Keratinocyte (primary cell): Measurements from ENCODE around the gene TMEM61. TPM values are rescaled to one million over a fixed set of nuclear protein-coding genes. Genes with fewer than 3 reads are reported as not detected.

Experiments used
- DNase-seq: peaks from one replicate; pipeline ENCODE4 v3.0.0-alpha.2; 2011; ENCODE audit warnings: low read depth, missing footprints, low spot score
- FAIRE-seq: peaks from 2 replicates; lab custom pipeline; 2011; peaks lifted over from hg19 to GRCh38; lab: Jason Lieb, UNC
- H2AFZ ChIP-seq: 2 replicates; pipeline ENCODE4 v1.6.0; 2012; ENCODE audit warnings: low read length, control low read depth, inconsistent platforms; ENCODE audit not compliant: control insufficient read depth
- H3K27ac ChIP-seq: 2 replicates; pipeline ENCODE4 v1.5.1; 2011; ENCODE audit warnings: low read length; ENCODE audit not compliant: control insufficient read depth, insufficient read depth
- H3K27me3 ChIP-seq: 3 replicates; pipeline ENCODE4 v1.6.0; 2011; ENCODE audit warnings: low read length; ENCODE audit not compliant: control insufficient read depth, insufficient read depth; ENCODE audit errors: extremely low read depth
- H3K36me3 ChIP-seq, 2 experiments: 2 replicates in 1 of 2; 3 replicates in 1 of 2; pipeline ENCODE4 v1.5.1; 2011; ENCODE audit warnings: low read length in 2 of 2, mild to moderate bottlenecking in 1 of 2; ENCODE audit not compliant: control insufficient read depth in 2 of 2, insufficient read depth in 2 of 2; ENCODE audit errors: extremely low read depth in 1 of 2
- H3K4me1 ChIP-seq: 3 replicates; pipeline ENCODE4 v1.5.1; 2011; ENCODE audit warnings: low read length; ENCODE audit not compliant: control insufficient read depth, insufficient read depth; ENCODE audit errors: extremely low read depth
- H3K4me2 ChIP-seq: 3 replicates; pipeline ENCODE4 v1.6.0; 2011; ENCODE audit warnings: low read depth, low read length; ENCODE audit not compliant: control insufficient read depth, insufficient read depth; ENCODE audit errors: extremely low read depth
- H3K4me3 ChIP-seq, 3 experiments: fragments of 200-600 bp in 1 of 3; sonication (generic) in 1 of 3; 2 replicates in 2 of 3; 3 replicates in 1 of 3; pipeline ENCODE4 v1.5.1; 2011 to 2016; ENCODE audit warnings: low read length in 3 of 3, mild to moderate bottlenecking in 3 of 3, control low read depth in 2 of 3, inconsistent platforms in 1 of 3, low read depth in 1 of 3, mixed read lengths in 1 of 3, mixed run types in 1 of 3, moderate library complexity in 1 of 3; ENCODE audit not compliant: control insufficient read depth in 2 of 3, insufficient read depth in 2 of 3; ENCODE audit errors: extremely low read depth in 1 of 3
- H3K79me2 ChIP-seq: 2 replicates; pipeline ENCODE4 v1.6.0; 2012; ENCODE audit warnings: low read length; ENCODE audit not compliant: control insufficient read depth, insufficient read depth
- H3K9ac ChIP-seq: 3 replicates; pipeline ENCODE4 v1.6.0; 2011; ENCODE audit warnings: low read length; ENCODE audit not compliant: control insufficient read depth, insufficient read depth; ENCODE audit errors: extremely low read depth
- H3K9me1 ChIP-seq: 3 replicates; pipeline ENCODE4 v1.6.0; 2011; ENCODE audit warnings: low read length; ENCODE audit not compliant: control insufficient read depth, insufficient read depth; ENCODE audit errors: extremely low read depth
- H3K9me3 ChIP-seq: 2 replicates; pipeline ENCODE4 v1.5.1; 2012; ENCODE audit warnings: low read depth, low read length; ENCODE audit not compliant: control insufficient read depth
- H4K20me1 ChIP-seq: 3 replicates; pipeline ENCODE4 v1.6.0; 2011; ENCODE audit warnings: low read length; ENCODE audit not compliant: control insufficient read depth, insufficient read depth; ENCODE audit errors: extremely low read depth
- CTCF ChIP-seq, 3 experiments: IDR thresholded peaks in 1 of 3; conservative IDR thresholded peaks in 1 of 3; optimal IDR thresholded peaks in 1 of 3; 2 replicates in 2 of 3; 3 replicates in 1 of 3; pipeline versions ENCODE3 to v1.5.1; 2011; ENCODE audit warnings: low read length in 3 of 3, mild to moderate bottlenecking in 3 of 3, moderate library complexity in 2 of 3, control low read depth in 1 of 3, inconsistent platforms in 1 of 3; ENCODE audit not compliant: insufficient read depth in 2 of 3; ENCODE audit errors: extremely low read depth in 1 of 3
- EZH2 ChIP-seq: IDR thresholded peaks from one replicate; pipeline ENCODE4 v1.6.1; 2012; ENCODE audit warnings: inconsistent platforms, mild to moderate bottlenecking, low read length, moderate library complexity
- dilution Hi-C: fragments of 300-500 bp; cut with MboI; formaldehyde crosslinking; loops from one replicate; pipeline ENCODE4 v1.7.0; 2020; ENCODE audit warnings: low sequenced_read_pairs; ENCODE audit not compliant: extremely low pct_ligation_motif_present
- polyA plus RNA-seq, 5 experiments: library from polyadenylated mRNA; depleted of rRNA in 3 of 5; stranded (reverse) in 3 of 5; stranded (forward) in 1 of 5; unstranded in 1 of 5; fragments of >200 nt; gene quantifications; 1 replicate in 1 of 5; 2 replicates in 3 of 5; 3 replicates in 1 of 5; pipeline versions ENCODE4 v1.2.1 to v1.2.3, GENCODE V29; 2011 to 2012; ENCODE audit warnings: missing spikeins in 2 of 5, low read depth in 1 of 5, low replicate concordance in 1 of 5

The TMEM61 gene
- polyA plus RNA-seq, 1 donor (not counting 4 experiments of a cell fraction or from before 2014, with no cell fraction given) = 1.0 TPM

DNA sequence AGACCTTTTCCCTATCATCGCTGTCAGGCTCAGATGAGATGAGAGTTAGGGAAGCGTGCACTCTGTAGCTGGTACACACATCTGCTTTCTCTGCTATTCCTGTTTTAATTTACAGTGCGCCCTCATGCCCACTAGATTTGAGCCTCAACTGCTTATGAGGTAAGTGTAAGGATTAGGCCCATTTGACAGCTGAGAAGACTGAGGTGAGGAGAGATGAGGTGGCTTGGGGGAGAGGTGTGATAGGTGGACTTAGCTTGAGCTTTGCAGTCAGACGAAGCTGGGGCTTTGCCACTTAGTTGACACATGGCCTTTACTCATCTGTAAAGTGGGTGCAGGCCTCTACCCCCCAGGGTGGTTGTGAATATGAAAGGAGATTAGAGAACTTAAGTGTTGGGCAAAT lies 8.5 kb downstream of the TMEM61 start:
- no peaks in the 10 kb centered on the region for H4K20me1 ChIP-seq
- H3K4me1 ChIP-seq = no peaks in the 10 kb centered on the region
- H3K4me3 ChIP-seq = no peak overlapping the region
- TF ChIP-seq EZH2 (no peak), CTCF (optimal IDR thresholded peaks at IDR 0.05 in 1 of 3, IDR thresholded peaks at IDR 0.05 in 1 of 3, conservative IDR thresholded peaks at IDR 0.05 in 1 of 3; ENCODE audit: extremely low read depth in 1 of 3, insufficient read depth in 2 of 3, low read length in 3 of 3) (no peak)
- dilution Hi-C loops = no loop called here
- H3K4me2 ChIP-seq = no peak overlapping the region
- no peak overlapping the region for H2AFZ ChIP-seq
- H3K27me3 ChIP-seq = no peaks in the 10 kb centered on the region
- DNase-seq (no peak), FAIRE-seq (no peak)
- H3K79me2 ChIP-seq = no peaks in the 10 kb centered on the region
- no peak overlapping the region for H3K27ac ChIP-seq
- H3K9ac ChIP-seq = no peak overlapping the region
- no peaks in the 10 kb centered on the region for H3K9me3 ChIP-seq
- H3K9me1 ChIP-seq = no peaks in the 10 kb centered on the region
- H3K36me3 ChIP-seq = no peaks in the 10 kb centered on the region

GRCh38 chr1:54989473-54989872 lies 9.0 kb downstream of the TMEM61 start:
- no peak for DNase-seq
- no peak overlapping the region for H3K27ac ChIP-seq
- H3K4me1 ChIP-seq = no peaks in the 10 kb centered on the region
- H3K9me3 ChIP-seq = no peaks in the 10 kb centered on the region
- no peak overlapping the region for H3K4me3 ChIP-seq
- TF ChIP-seq CTCF (optimal IDR thresholded peaks at IDR 0.05 in 1 of 3, IDR thresholded peaks at IDR 0.05 in 1 of 3, conservative IDR thresholded peaks at IDR 0.05 in 1 of 3; ENCODE audit: extremely low read depth in 1 of 3, insufficient read depth in 2 of 3, low read length in 3 of 3) = no peak
- no peak for TF ChIP-seq EZH2
- no peaks in the 10 kb centered on the region for H3K27me3 ChIP-seq
- no peak overlapping the region for H3K4me2 ChIP-seq
- no peaks in the 10 kb centered on the region for H3K36me3 ChIP-seq
- dilution Hi-C loops = no loop called here
- H3K79me2 ChIP-seq = no peaks in the 10 kb centered on the region
- H2AFZ ChIP-seq = no peak overlapping the region
- FAIRE-seq = no peak
- H3K9me1 ChIP-seq = no peaks in the 10 kb centered on the region
- no peak overlapping the region for H3K9ac ChIP-seq
- H4K20me1 ChIP-seq = no peaks in the 10 kb centered on the region
